MM.1S (cell line): ENCODE results near the gene DAPP1.

Experiments used
- CTCF ChIP-seq: fragments of 300-600 bp; sonication (generic); IDR thresholded peaks from 2 replicates; pipeline ENCODE4 v1.5.1; 2016; ENCODE audit warnings: antibody characterized with exemption, low read length, mixed read lengths
- EZH2phosphoT487 ChIP-seq: fragments of 300-600 bp; sonication (generic); IDR thresholded peaks from 2 replicates; pipeline ENCODE4 v1.6.1; 2018; ENCODE audit warnings: antibody characterized with exemption, low read length

DNA sequence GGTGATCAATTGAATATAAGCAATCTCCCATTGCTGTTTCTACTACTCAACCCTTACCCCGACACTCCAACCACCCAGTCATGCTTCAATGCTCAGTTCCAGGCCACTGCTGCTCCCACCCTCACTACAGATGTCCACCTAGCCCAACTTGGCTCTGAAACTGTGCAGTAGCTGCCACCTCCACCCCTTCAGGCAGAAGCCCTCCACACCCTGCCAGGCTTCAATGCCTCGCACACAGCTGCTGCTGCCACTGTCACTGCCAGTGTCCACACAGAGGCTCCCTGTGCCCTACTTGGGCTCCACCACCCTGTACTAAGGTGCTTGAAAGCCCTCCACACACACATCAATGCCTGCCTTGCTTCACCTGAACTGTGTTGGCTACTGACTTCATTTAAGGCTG is 43.0 kb downstream of the DAPP1 start:
- no peak for TF ChIP-seq CTCF
- TF ChIP-seq EZH2phosphoT487, result no peak
